BJ (cell line): Measurements from ENCODE around the gene ERG. TPM values are rescaled to one million over a fixed set of nuclear protein-coding genes. Genes with fewer than 3 reads are reported as not detected.

Experiments used
- CTCF ChIA-PET: fragments of 350-600 bp; formaldehyde crosslinking; extraction: SDS; loops from one replicate; lab custom pipeline; 2021; ENCODE audit warnings: antibody characterized with exemption, inconsistent platforms; lab: Yijun Ruan, JAX
- POLR2A ChIA-PET: fragments of 300-600 bp; sonication (Branson Sonifier 250); formaldehyde crosslinking; extraction: SDS; loops from one replicate; lab custom pipeline; 2021; ENCODE audit warnings: antibody characterized with exemption; lab: Charles Lee
- DNase-seq: peaks from one replicate; pipeline ENCODE4 v3.0.0-alpha.2; 2011; ENCODE audit warnings: low read depth
- H3K27me3 ChIP-seq: 2 replicates; pipeline ENCODE4 v1.6.0; 2011; ENCODE audit warnings: low read length; ENCODE audit not compliant: control insufficient read depth, insufficient read depth
- H3K36me3 ChIP-seq: 2 replicates; pipeline ENCODE4 v1.5.1; 2011; ENCODE audit warnings: low read length; ENCODE audit not compliant: control insufficient read depth, insufficient read depth
- H3K4me3 ChIP-seq: 2 replicates; pipeline ENCODE4 v1.5.1; 2011; ENCODE audit warnings: low read depth, mild to moderate bottlenecking, control low read depth, low read length
- CTCF ChIP-seq: IDR thresholded peaks from 2 replicates; pipeline ENCODE4 v1.5.1; 2011; ENCODE audit warnings: low read depth, mild to moderate bottlenecking, control low read depth, inconsistent platforms, low read length, moderate library complexity; ENCODE audit not compliant: insufficient read depth
- polyA plus RNA-seq: library from polyadenylated mRNA; depleted of rRNA; stranded (reverse); fragments of >200 nt; gene quantifications from 2 replicates; pipeline ENCODE4 v1.2.3, GENCODE V29; 2011

ERG gene
- polyA plus RNA-seq, 1 experiment = not detected

DNA sequence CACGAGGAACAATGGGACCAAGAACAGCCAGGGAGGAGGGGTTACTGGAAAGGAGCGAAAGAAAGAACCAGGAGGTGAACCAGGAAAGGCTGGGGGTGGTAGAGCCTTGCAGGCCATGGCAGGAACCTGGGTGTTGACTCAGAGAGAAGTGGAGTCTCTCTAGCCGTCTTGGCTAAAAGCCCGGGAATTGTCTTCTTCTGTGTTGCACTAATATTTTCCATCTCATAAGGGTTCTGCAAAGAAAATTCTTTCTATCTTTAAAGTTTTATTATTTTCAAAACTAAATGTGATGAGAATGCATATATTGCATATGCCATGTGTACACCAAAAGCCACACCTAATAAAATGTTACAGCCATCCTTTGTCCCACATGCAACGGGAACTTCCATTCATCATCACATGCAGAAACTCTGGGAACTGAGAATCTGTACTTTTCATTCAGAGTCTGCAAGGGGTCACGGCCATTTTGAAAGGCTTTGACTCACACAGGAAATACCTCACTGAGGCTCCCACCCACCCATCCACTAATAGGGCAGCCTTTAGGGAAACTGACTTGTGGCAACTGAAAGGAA lies 38.0 kb downstream of the ERG start:
- no peak for TF ChIP-seq CTCF
- CTCF ChIA-PET = interaction anchor here (1.2 kb wide), 1 partner anchor 10 kb away, joined by 3 read pairs; no protein-coding TSS in a partner anchor
- no peaks in the 10 kb centered on the region for H3K27me3 ChIP-seq
- DNase-seq = no peak
- H3K36me3 ChIP-seq = no peaks in the 10 kb centered on the region
- no peak overlapping the region for H3K4me3 ChIP-seq
- POLR2A ChIA-PET = no interaction called here

DNA sequence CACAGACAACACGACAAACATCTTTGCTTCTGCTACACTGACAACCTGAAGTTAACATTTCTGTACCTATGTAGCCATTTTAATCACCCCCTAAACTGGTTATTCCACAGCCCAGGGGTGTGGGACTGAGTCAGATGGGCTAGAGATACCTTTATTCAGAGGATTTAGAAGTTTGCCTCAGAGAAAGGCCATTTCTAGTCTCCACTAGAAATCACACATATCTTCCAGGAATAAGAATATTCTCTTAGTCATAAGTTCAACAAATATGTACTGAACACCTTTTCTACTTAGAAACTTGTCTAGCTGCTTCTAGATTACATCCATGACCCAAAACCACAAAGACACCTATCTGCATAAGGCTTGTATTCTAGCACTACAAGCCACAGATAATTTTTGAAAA lies 38.8 kb downstream of the ERG start:
- no peak overlapping the region for H3K4me3 ChIP-seq
- DNase-seq = no peak
- ChIA-PET CTCF (no interaction called here), POLR2A (no interaction called here)
- no peaks in the 10 kb centered on the region for H3K27me3 ChIP-seq
- H3K36me3 ChIP-seq = no peaks in the 10 kb centered on the region
- no peak for TF ChIP-seq CTCF

- no peaks in the 10 kb centered on the region for H3K36me3 ChIP-seq
- ChIA-PET POLR2A (no interaction called here), CTCF (interaction anchor here (0.7 to 1.1 kb wide), 2 partner anchors 16 to 993 kb away, joined by 3 to 4 read pairs; no protein-coding TSS in a partner anchor)
- DNase-seq = no peak
- no peak for TF ChIP-seq CTCF
- H3K4me3 ChIP-seq = no peak overlapping the region
- no peaks in the 10 kb centered on the region for H3K27me3 ChIP-seq
These were observed 42.9 kb downstream of the ERG start for GRCh38 chr21:38455403-38455802.

- no peak for TF ChIP-seq CTCF
- CTCF ChIA-PET = interaction anchor here (0.6 kb wide), 1 partner anchor 359 kb away, joined by 4 read pairs; no protein-coding TSS in a partner anchor
- no peak overlapping the region for H3K4me3 ChIP-seq
- no peaks in the 10 kb centered on the region for H3K27me3 ChIP-seq
- H3K36me3 ChIP-seq = no peaks in the 10 kb centered on the region
- POLR2A ChIA-PET = no interaction called here
- DNase-seq = no peak
These were observed 43.6 kb downstream of the ERG start for GRCh38 chr21:38454702-38455101.

GRCh38 chr21:38454161-38454560 lies 44.1 kb downstream of the ERG start:
- TF ChIP-seq CTCF = no peak
- CTCF ChIA-PET = interaction anchor here (0.6 kb wide), 1 partner anchor 359 kb away, joined by 4 read pairs; no protein-coding TSS in a partner anchor
- no peaks in the 10 kb centered on the region for H3K27me3 ChIP-seq
- no peaks in the 10 kb centered on the region for H3K36me3 ChIP-seq
- no peak for DNase-seq
- POLR2A ChIA-PET = no interaction called here
- no peak overlapping the region for H3K4me3 ChIP-seq
